Activated naive CD8-positive, alpha-beta T cell treated with anti-CD3 and anti-CD28 coated beads, Interleukin-2, amount 50 U/mL, for 24 hours (primary cell): ENCODE results near the gene KLF7.
A peak's percentile ranks its signal among the peaks of the same experiment; 100 is the strongest.

Source experiments
- ATAC-seq: fragments of 150-1000 bp; cut with Tn5 transposase; one replicate; pipeline ENCODE4 v1.10.0; 2021
- DNase-seq: peaks from one replicate; pipeline ENCODE4 v3.0.0; 2021
- H3K27ac Mint-ChIP-seq: one replicate; pipeline ENCODE4 v1.8.0; 2021; ENCODE audit warnings: mild to moderate bottlenecking, mixed read lengths
- H3K27me3 Mint-ChIP-seq: one replicate; pipeline ENCODE4 v1.8.0; 2021; ENCODE audit warnings: mixed read lengths
- H3K36me3 Mint-ChIP-seq: one replicate; pipeline ENCODE4 v1.8.0; 2021; ENCODE audit warnings: low read depth, mixed read lengths
- H3K4me1 Mint-ChIP-seq: one replicate; pipeline ENCODE4 v1.8.0; 2021; ENCODE audit warnings: mixed read lengths
- H3K4me3 Mint-ChIP-seq: one replicate; pipeline ENCODE4 v1.8.0; 2021; ENCODE audit warnings: mild to moderate bottlenecking, moderate library complexity, mixed read lengths
- H3K9me3 Mint-ChIP-seq: one replicate; pipeline ENCODE4 v1.8.0; 2021; ENCODE audit warnings: mixed read lengths

Gene KLF7

GRCh38 chr2:207091176-207091575 lies 74.6 kb downstream of the KLF7 start:
- H3K9me3 Mint-ChIP-seq: peaks cover 7% of the 10 kb centered on the region
- no peak overlapping the region for H3K27ac Mint-ChIP-seq
- peaks cover 14% of the 10 kb centered on the region for H3K36me3 Mint-ChIP-seq
- H3K4me1 Mint-ChIP-seq: peaks cover 41% of the 10 kb centered on the region
- no peak overlapping the region for H3K4me3 Mint-ChIP-seq
- no peak for DNase-seq
- H3K27me3 Mint-ChIP-seq: no peaks in the 10 kb centered on the region
- no peak for ATAC-seq

- Mint-ChIP-seq H3K36me3 (peaks cover 16% of the 10 kb centered on the region), H3K9me3 (peaks cover 7% of the 10 kb centered on the region), H3K4me3 (no peak overlapping the region), H3K4me1 (peaks cover 41% of the 10 kb centered on the region), H3K27me3 (no peaks in the 10 kb centered on the region), H3K27ac (no peak overlapping the region)
- no peak for ATAC-seq
- no peak for DNase-seq
Observed at GRCh38 chr2:207090389-207090788, 75.4 kb downstream of the KLF7 start.

- Mint-ChIP-seq H3K27me3 (no peaks in the 10 kb centered on the region), H3K4me1 (peaks cover 41% of the 10 kb centered on the region), H3K36me3 (peaks cover 19% of the 10 kb centered on the region), H3K9me3 (peaks cover 7% of the 10 kb centered on the region), H3K27ac (no peak overlapping the region), H3K4me3 (no peak overlapping the region)
- ATAC-seq (no peak), DNase-seq (no peak)
Observed at GRCh38 chr2:207088839-207089238, 76.9 kb downstream of the KLF7 start.

- peaks cover 22% of the 10 kb centered on the region for H3K36me3 Mint-ChIP-seq
- peaks cover 5% of the 10 kb centered on the region for H3K9me3 Mint-ChIP-seq
- no peak for ATAC-seq
- H3K4me3 Mint-ChIP-seq: no peak overlapping the region
- no peak for DNase-seq
- H3K4me1 Mint-ChIP-seq: peaks cover 43% of the 10 kb centered on the region
- H3K27me3 Mint-ChIP-seq: no peaks in the 10 kb centered on the region
- peak overlapping the region; percentile 30 for H3K27ac Mint-ChIP-seq
Observed at GRCh38 chr2:207088276-207088675, 77.5 kb downstream of the KLF7 start.

GRCh38 chr2:207087046-207087902 lies 78.5 kb downstream of the KLF7 start:
- peaks cover 40% of the 10 kb centered on the region for H3K4me1 Mint-ChIP-seq
- peaks cover 21% of the 10 kb centered on the region for H3K36me3 Mint-ChIP-seq
- no peak overlapping the region for H3K27ac Mint-ChIP-seq
- no peak for DNase-seq
- H3K27me3 Mint-ChIP-seq: no peaks in the 10 kb centered on the region
- peaks cover 4% of the 10 kb centered on the region for H3K9me3 Mint-ChIP-seq
- no peak overlapping the region for H3K4me3 Mint-ChIP-seq
- no peak for ATAC-seq

- DNase-seq (no peak), ATAC-seq (no peak)
- Mint-ChIP-seq H3K27ac (no peak overlapping the region), H3K27me3 (no peaks in the 10 kb centered on the region), H3K4me1 (peaks cover 34% of the 10 kb centered on the region), H3K36me3 (peaks cover 19% of the 10 kb centered on the region), H3K4me3 (no peak overlapping the region), H3K9me3 (no peaks in the 10 kb centered on the region)
Observed at GRCh38 chr2:207086136-207086535, 79.6 kb downstream of the KLF7 start.

GRCh38 chr2:207085110-207085509 lies 80.6 kb downstream of the KLF7 start:
- no peaks in the 10 kb centered on the region for H3K27me3 Mint-ChIP-seq
- no peak for ATAC-seq
- DNase-seq: no peak
- peaks cover 28% of the 10 kb centered on the region for H3K36me3 Mint-ChIP-seq
- no peaks in the 10 kb centered on the region for H3K9me3 Mint-ChIP-seq
- peaks cover 23% of the 10 kb centered on the region for H3K4me1 Mint-ChIP-seq
- no peak overlapping the region for H3K27ac Mint-ChIP-seq
- H3K4me3 Mint-ChIP-seq: no peak overlapping the region

GRCh38 chr2:207083361-207084110 lies 82.2 kb downstream of the KLF7 start:
- Mint-ChIP-seq H3K4me3 (no peak overlapping the region), H3K27me3 (no peaks in the 10 kb centered on the region), H3K36me3 (peaks cover 39% of the 10 kb centered on the region), H3K9me3 (no peaks in the 10 kb centered on the region), H3K27ac (no peak overlapping the region), H3K4me1 (peaks cover 9% of the 10 kb centered on the region)
- no peak for ATAC-seq
- no peak for DNase-seq

GRCh38 chr2:207082619-207083018 lies 83.1 kb downstream of the KLF7 start:
- H3K4me1 Mint-ChIP-seq: peaks cover 4% of the 10 kb centered on the region
- DNase-seq: no peak
- no peaks in the 10 kb centered on the region for H3K9me3 Mint-ChIP-seq
- H3K27me3 Mint-ChIP-seq: no peaks in the 10 kb centered on the region
- H3K36me3 Mint-ChIP-seq: peaks cover 40% of the 10 kb centered on the region
- H3K27ac Mint-ChIP-seq: no peak overlapping the region
- ATAC-seq: no peak
- no peak overlapping the region for H3K4me3 Mint-ChIP-seq

- H3K36me3 Mint-ChIP-seq: peaks cover 30% of the 10 kb centered on the region
- no peak overlapping the region for H3K4me3 Mint-ChIP-seq
- ATAC-seq (no peak), DNase-seq (no peak)
- no peaks in the 10 kb centered on the region for H3K27me3 Mint-ChIP-seq
- no peak overlapping the region for H3K27ac Mint-ChIP-seq
- no peaks in the 10 kb centered on the region for H3K9me3 Mint-ChIP-seq
- H3K4me1 Mint-ChIP-seq: peaks cover 24% of the 10 kb centered on the region
Observed at GRCh38 chr2:207078186-207078798, 87.5 kb downstream of the KLF7 start.

GRCh38 chr2:207077266-207077665 lies 88.5 kb downstream of the KLF7 start:
- Mint-ChIP-seq H3K27ac (no peak overlapping the region), H3K4me3 (no peak overlapping the region)
- no peak for ATAC-seq

GRCh38 chr2:207075456-207075855 lies 90.3 kb downstream of the KLF7 start:
- Mint-ChIP-seq H3K4me3 (no peak overlapping the region), H3K27ac (no peak overlapping the region), H3K9me3 (no peaks in the 10 kb centered on the region), H3K27me3 (no peaks in the 10 kb centered on the region), H3K4me1 (peaks cover 34% of the 10 kb centered on the region), H3K36me3 (peaks cover 21% of the 10 kb centered on the region)
- ATAC-seq (no peak), DNase-seq (no peak)

More at GRCh38 chr2:207077266-207077665, 88.5 kb downstream of the KLF7 start:
- no peak for DNase-seq
- Mint-ChIP-seq H3K4me1 (peaks cover 33% of the 10 kb centered on the region), H3K9me3 (no peaks in the 10 kb centered on the region), H3K36me3 (peaks cover 30% of the 10 kb centered on the region), H3K27me3 (no peaks in the 10 kb centered on the region)

- Mint-ChIP-seq H3K9me3 (no peaks in the 10 kb centered on the region), H3K36me3 (peaks cover 11% of the 10 kb centered on the region), H3K27me3 (no peaks in the 10 kb centered on the region), H3K4me1 (peaks cover 38% of the 10 kb centered on the region), H3K27ac (peak overlapping the region; percentile 93), H3K4me3 (peak overlapping the region; percentile 76)
- ATAC-seq (peak; percentile 91), DNase-seq (peak; percentile 32)
Observed at GRCh38 chr2:207073801-207074678, 91.7 kb downstream of the KLF7 start.

- ATAC-seq: no peak
- Mint-ChIP-seq H3K27ac (peak overlapping the region; percentile 93), H3K27me3 (no peaks in the 10 kb centered on the region), H3K9me3 (no peaks in the 10 kb centered on the region), H3K4me1 (peaks cover 38% of the 10 kb centered on the region), H3K4me3 (peak overlapping the region; percentile 76), H3K36me3 (peaks cover 8% of the 10 kb centered on the region)
- DNase-seq: no peak
Observed at GRCh38 chr2:207073412-207073800, 92.3 kb downstream of the KLF7 start.
